Posterior vena cava (tissue), 2 donors: Measurements from ENCODE around the gene TNIP3. TPM values are rescaled to one million over a fixed set of nuclear protein-coding genes. Genes with fewer than 3 reads are reported as not detected.

Experiments
- DNase-seq: peaks from one replicate; pipeline ENCODE4 v3.0.0-alpha.2; 2020; ENCODE audit warnings: low spot score
- intact Hi-C, 2 donors: fragments of 100-400 bp; cut with DNase I; formaldehyde crosslinking; loops; one replicate each; pipeline versions ENCODE4 v1.14.1 to v1.14.2; 2022 to 2023
- total RNA-seq, 2 donors: library from RNA; stranded (reverse); fragmentation: NEBNext Ultra II Directional; extraction: Animal tissue kit (Norgen Biotek cat#: 25700); gene quantifications; one replicate each; pipeline ENCODE4 v1.2.1, GENCODE V29; 2021
- donor health status: DM: yes; HTN: yes; CAD: no.
- donor health status: DM: yes; HTN: yes; CAD: no.

The TNIP3 gene
- total RNA-seq, 2 donors from 2014 or later, result 0.19 TPM; not detected in 1

GRCh38 chr4:121145430-121145829 is 18.7 kb downstream of the TNIP3 start:
- intact Hi-C loops, result no loop called here

GRCh38 chr4:121144021-121144420 is 20.1 kb downstream of the TNIP3 start:
- intact Hi-C loops, result no loop called here
- DNase-seq, result no peak

More at GRCh38 chr4:121145430-121145829, 18.7 kb downstream of the TNIP3 start:
- no peak for DNase-seq

GRCh38 chr4:121143131-121143530 is 21.0 kb downstream of the TNIP3 start:
- no peak for DNase-seq
- intact Hi-C loops, result no loop called here

DNA sequence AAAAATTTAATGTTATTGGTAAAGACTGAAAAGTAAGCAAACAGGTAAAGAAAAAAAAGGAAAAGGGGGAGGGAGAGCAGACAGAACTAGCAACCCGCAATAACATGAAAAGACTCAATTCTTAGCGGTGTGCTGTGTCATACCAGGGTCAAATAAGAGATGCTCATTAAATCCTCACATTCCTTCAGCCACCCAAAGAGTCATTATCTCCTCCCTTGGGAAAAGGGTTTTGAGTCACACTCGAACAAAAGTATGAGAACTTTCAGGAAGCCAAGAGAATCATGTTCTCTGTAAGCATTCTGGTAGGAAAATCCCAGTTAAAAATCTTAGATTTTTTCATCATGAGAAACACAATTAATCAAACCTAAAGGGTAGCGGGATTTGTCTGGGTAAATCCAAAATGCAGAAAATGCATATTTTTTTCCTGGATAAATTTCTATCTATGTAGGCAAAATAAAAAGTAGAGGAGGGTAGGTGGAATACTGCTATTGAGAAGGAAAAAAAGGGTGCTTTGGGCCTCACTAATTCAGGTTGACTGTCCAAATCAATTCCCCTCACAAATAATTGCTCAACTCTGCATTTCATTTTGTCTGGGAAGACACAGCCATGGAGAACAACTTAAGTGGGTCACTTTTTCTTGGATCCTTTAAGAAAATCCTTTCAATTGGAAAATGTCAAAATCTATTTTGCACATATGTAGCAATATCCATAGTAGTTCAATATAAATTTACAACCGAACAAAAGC is 23.2 kb downstream of the TNIP3 start:
- intact Hi-C loops, result no loop called here
- no peak for DNase-seq

GRCh38 chr4:121139533-121140222 is 24.4 kb downstream of the TNIP3 start:
- intact Hi-C loops, result no loop called here
- no peak for DNase-seq

DNA sequence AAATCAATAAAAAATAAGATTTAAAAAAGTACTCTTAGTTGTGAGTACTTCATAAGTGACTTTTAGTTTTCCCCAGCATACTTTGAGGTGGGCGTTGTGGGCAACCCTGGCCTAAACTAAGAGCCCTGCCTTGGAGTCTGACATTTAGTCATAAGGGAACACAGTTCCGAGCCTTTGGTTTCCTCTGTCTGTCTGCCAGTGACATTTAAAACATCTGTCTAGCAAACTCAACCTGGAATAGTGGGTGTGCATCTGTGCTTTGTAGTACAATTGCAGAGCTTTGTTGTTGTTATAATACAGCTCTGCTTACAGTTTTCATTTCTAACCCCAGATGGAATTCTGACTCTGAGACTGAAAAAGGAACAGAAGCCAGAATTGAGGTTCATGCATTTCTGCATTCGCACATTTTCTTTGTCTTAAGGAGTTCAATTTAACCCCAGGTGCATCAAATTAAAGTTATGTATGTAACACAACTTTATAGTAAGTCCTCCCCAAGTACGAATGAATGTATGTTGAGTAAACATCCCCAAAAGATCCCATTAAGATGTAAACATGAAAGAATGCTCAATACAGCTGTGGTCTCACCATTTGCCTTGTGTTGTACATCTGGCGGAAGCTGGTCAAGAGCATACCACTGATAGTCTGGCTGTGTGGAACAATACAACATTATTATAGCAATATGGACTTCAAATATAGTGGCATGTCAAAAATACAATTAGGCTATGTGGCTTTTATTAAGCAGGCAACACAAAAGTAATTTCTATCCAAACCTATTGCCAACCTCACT is 25.9 kb downstream of the TNIP3 start:
- intact Hi-C loops, result no loop called here
- DNase-seq, result no peak

- intact Hi-C loops, result no loop called here
- peak; percentile 49 for DNase-seq
These were observed 33.8 kb downstream of the TNIP3 start for GRCh38 chr4:121130326-121130660.

DNA sequence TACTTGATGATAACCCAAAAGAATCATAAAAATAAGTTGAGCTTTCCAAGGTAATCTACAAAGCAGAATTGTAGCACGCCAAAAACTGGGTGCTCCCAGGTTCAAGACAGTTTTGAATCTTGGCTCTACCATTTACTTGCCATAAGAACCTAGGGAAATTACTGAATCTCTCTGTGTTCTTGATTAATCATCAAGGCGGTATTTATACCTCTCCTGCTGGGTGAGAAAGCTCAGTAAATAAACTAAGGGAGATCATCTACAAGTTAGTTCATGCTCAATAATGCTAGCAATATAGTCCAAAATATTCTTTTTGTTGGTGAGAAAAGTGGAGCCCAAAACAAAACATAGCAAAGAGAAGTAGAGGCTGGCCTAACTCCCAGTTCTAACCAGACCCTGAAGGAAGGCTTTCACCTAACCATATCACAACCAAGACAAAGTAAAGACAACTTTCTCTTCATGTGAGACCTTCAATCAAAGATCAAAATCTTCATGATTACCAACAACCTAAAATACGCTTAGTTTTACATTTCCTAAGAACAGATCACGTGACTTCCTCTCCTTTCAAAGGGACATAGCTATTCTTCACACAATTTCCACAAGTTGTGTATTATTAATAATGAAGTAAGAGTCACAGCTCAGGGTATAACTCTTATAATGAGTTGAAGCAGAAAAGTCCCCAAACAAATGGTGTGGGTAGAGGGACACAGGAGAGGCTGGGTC is 34.4 kb downstream of the TNIP3 start:
- DNase-seq, result no peak
- intact Hi-C loops, result no loop called here

- intact Hi-C loops, result no loop called here
- no peak for DNase-seq
These were observed 37.0 kb downstream of the TNIP3 start for GRCh38 chr4:121127100-121127499.

GRCh38 chr4:121126449-121127006 is 37.6 kb downstream of the TNIP3 start:
- intact Hi-C loops, result no loop called here
- DNase-seq, result no peak

- no peak for DNase-seq
- intact Hi-C loops, result no loop called here
These were observed 38.6 kb downstream of the TNIP3 start for GRCh38 chr4:121125498-121125885.

- intact Hi-C loops, result no loop called here
- DNase-seq, result no peak
These were observed 41.5 kb downstream of the TNIP3 start for GRCh38 chr4:121122661-121123060.

- intact Hi-C loops, result no loop called here
- no peak for DNase-seq
These were observed 44.4 kb downstream of the TNIP3 start for GRCh38 chr4:121119715-121120114.

DNA sequence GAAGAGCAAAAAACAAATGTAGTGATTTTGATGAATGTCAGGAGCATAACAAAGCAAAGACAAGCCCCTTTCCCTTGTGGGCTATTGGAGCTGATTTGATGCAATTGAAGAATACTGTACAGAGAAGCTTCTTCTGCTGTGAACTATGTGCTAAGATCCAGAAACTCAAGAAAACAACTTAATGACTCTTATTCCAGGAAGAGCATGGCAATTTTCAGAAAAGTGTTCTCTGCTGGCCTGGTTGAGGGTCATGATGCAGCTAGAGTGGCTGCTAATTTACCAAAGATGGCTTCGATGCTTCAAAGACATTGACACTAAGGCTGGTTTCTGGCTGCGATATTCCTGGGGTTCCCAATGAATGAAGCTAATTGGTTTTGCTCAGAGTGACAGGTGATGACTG is 45.8 kb downstream of the TNIP3 start:
- intact Hi-C loops, result no loop called here
- no peak for DNase-seq

- no peak for DNase-seq
- intact Hi-C loops, result no loop called here
These were observed 49.4 kb downstream of the TNIP3 start for GRCh38 chr4:121114756-121115155.

- no peak for DNase-seq
- intact Hi-C loops, result no loop called here
These were observed 51.6 kb downstream of the TNIP3 start for GRCh38 chr4:121112530-121112929.

GRCh38 chr4:121108557-121108956 is 55.6 kb downstream of the TNIP3 start:
- no peak for DNase-seq
- intact Hi-C loops, result no loop called here

GRCh38 chr4:121107507-121107906 is 56.6 kb downstream of the TNIP3 start:
- intact Hi-C loops, result no loop called here
- DNase-seq, result no peak

- intact Hi-C loops, result no loop called here
- no peak for DNase-seq
These were observed 63.9 kb downstream of the TNIP3 start for GRCh38 chr4:121100093-121100775.
